Body of pancreas (tissue), 4 donors: ENCODE results near the gene DLG2. TPM values are rescaled to one million over a fixed set of nuclear protein-coding genes. Genes with fewer than 3 reads are reported as not detected.

Experiments
- ATAC-seq: fragments of 150-250 bp; one replicate; pipeline ENCODE4 v1.9.1; 2016
- DNase-seq, 4 donors: peaks; one replicate each; pipeline ENCODE4 v3.0.0-alpha.2; 2019
- H3K27ac ChIP-seq, 4 donors: fragments of 200-600 bp; sonication (generic); 1 replicate in 3 of 4; 2 replicates in 1 of 4; pipeline versions ENCODE4 v1.5.1 to v1.6.1; 2016 to 2019; ENCODE audit warnings: mild to moderate bottlenecking in 1 of 4, mixed read lengths in 1 of 4, moderate library complexity in 1 of 4
- H3K27me3 ChIP-seq, 2 donors: fragments of 200-600 bp; sonication (generic); one replicate each; pipeline ENCODE4 v1.6.0; 2016; ENCODE audit warnings: mild to moderate bottlenecking in 1 of 2
- H3K36me3 ChIP-seq, 2 donors: fragments of 200-600 bp; sonication (generic); replicated peaks in 1 of 2; 2 replicates each; pipeline ENCODE4 v1.5.1; 2016; ENCODE audit warnings: low read depth in 2 of 2; ENCODE audit not compliant: insufficient read depth in 1 of 2
- H3K4me1 ChIP-seq: fragments of 200-600 bp; sonication (generic); one replicate; pipeline ENCODE4 v1.6.0; 2016
- H3K4me3 ChIP-seq, 2 donors: fragments of 200-600 bp; sonication (generic); 1 replicate in 1 of 2; 2 replicates in 1 of 2; pipeline ENCODE4 v1.5.1; 2016 to 2019
- H3K9me3 ChIP-seq, 3 donors: fragments of 200-600 bp; sonication (generic); 1 replicate in 2 of 3; 2 replicates in 1 of 3; pipeline ENCODE4 v1.5.1; 2016
- CTCF ChIP-seq, 7 experiments: fragments of 450-650 bp in 4 of 7; fragments of 200-600 bp in 3 of 7; sonication (generic) in 3 of 7; IDR thresholded peaks; one replicate each; pipeline ENCODE4 v1.5.1; 2016 to 2019; ENCODE audit warnings: antibody characterized with exemption in 7 of 7
- POLR2A ChIP-seq, 3 donors: fragments of 450-650 bp; IDR thresholded peaks; one replicate each; pipeline ENCODE4 v1.6.1; 2016; ENCODE audit warnings: antibody characterized with exemption in 3 of 3, mild to moderate bottlenecking in 2 of 3
- WGBS, 2 donors: methylation state at CpG; one replicate each; pipeline ENCODE4 v1.1.5; 2017; 5-methylcytosine and 5-hydroxymethylcytosine counted together
- intact Hi-C: fragments of 100-400 bp; cut with DNase I; formaldehyde crosslinking; loops from one replicate; pipeline ENCODE4 v1.15.1; 2023
- total RNA-seq, 2 donors: library from RNA; depleted of rRNA; stranded (reverse); fragments of >200 nt; gene quantifications; one replicate each; pipeline ENCODE4 v1.1.0, GENCODE V29; 2016

Gene DLG2
- total RNA-seq, 2 donors from 2014 or later: 6.0 to 13.2 TPM

- intact Hi-C loops: no loop called here
- no peak overlapping the region for H3K4me3 ChIP-seq
- H3K27ac ChIP-seq: no peak overlapping the region
- H3K4me1 ChIP-seq: peaks cover 6% of the 10 kb centered on the region
- TF ChIP-seq CTCF (IDR thresholded peaks at IDR 0.05): no peak
- no peak for TF ChIP-seq POLR2A (IDR thresholded peaks at IDR 0.05)
- H3K9me3 ChIP-seq: no peaks in the 10 kb centered on the region
- H3K27me3 ChIP-seq: no peaks in the 10 kb centered on the region
- ATAC-seq (no peak), DNase-seq (no peak)
- WGBS, 2 donors: 38 to 59% methylated on average over 1 of the region's 1 CpG
- no peaks in the 10 kb centered on the region for H3K36me3 ChIP-seq
Measured at GRCh38 chr11:83835423-83835822, 1791.7 kb downstream of the DLG2 start.

DNA sequence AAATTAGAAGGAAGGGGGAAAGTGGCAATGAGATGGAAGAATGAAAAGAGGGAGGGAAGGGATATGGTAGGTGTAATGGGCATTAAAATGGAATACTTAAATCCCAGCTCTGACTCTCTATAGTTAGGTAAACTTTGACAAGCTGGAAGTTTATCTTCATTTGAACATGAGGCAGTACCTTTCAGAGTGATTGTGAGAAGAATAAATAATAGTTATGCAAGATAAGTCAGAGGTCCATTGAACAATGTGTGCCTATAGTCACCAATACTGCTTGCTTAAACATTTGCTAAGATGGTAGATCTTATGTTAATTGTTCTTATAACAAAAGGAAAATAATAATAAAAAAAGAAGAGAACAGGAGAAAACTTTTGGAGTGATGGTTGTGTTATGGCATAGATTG, 1795.2 kb downstream of the DLG2 start:
- TF ChIP-seq CTCF (IDR thresholded peaks at IDR 0.05): no peak
- no peak for TF ChIP-seq POLR2A (IDR thresholded peaks at IDR 0.05)
- no peaks in the 10 kb centered on the region for H3K36me3 ChIP-seq
- peaks cover 2% of the 10 kb centered on the region for H3K4me1 ChIP-seq
- no peaks in the 10 kb centered on the region for H3K27me3 ChIP-seq
- intact Hi-C loops: no loop called here
- no peak for ATAC-seq
- DNase-seq: no peak
- no peak overlapping the region for H3K27ac ChIP-seq
- no peak overlapping the region for H3K4me3 ChIP-seq
- no peaks in the 10 kb centered on the region for H3K9me3 ChIP-seq

- no peaks in the 10 kb centered on the region for H3K4me1 ChIP-seq
- no peaks in the 10 kb centered on the region for H3K36me3 ChIP-seq
- peak; percentile 59 for ATAC-seq
- intact Hi-C loops: no loop called here
- H3K27me3 ChIP-seq: no peaks in the 10 kb centered on the region
- TF ChIP-seq POLR2A (IDR thresholded peaks at IDR 0.05): no peak
- TF ChIP-seq CTCF (IDR thresholded peaks at IDR 0.05): peak; percentile 10 to 56 (median 50)
- 49 to 58% methylated on average over 5 of the region's 5 CpGs for WGBS, 2 donors
- H3K4me3 ChIP-seq: no peak overlapping the region
- no peaks in the 10 kb centered on the region for H3K9me3 ChIP-seq
- H3K27ac ChIP-seq: no peak overlapping the region
- no peak for DNase-seq
Measured at GRCh38 chr11:83827940-83828554, 1799.1 kb downstream of the DLG2 start.

GRCh38 chr11:83827520-83827919, 1799.6 kb downstream of the DLG2 start:
- DNase-seq: no peak
- H3K27me3 ChIP-seq: no peaks in the 10 kb centered on the region
- no peaks in the 10 kb centered on the region for H3K9me3 ChIP-seq
- H3K4me3 ChIP-seq: no peak overlapping the region
- no peak overlapping the region for H3K27ac ChIP-seq
- ATAC-seq: no peak
- no peaks in the 10 kb centered on the region for H3K4me1 ChIP-seq
- 54 to 57% methylated on average over 3 of the region's 3 CpGs for WGBS, 2 donors
- H3K36me3 ChIP-seq: no peaks in the 10 kb centered on the region
- TF ChIP-seq CTCF (IDR thresholded peaks at IDR 0.05) (no peak), POLR2A (IDR thresholded peaks at IDR 0.05) (no peak)
- intact Hi-C loops: no loop called here

GRCh38 chr11:83826078-83826477, 1801.1 kb downstream of the DLG2 start:
- no peaks in the 10 kb centered on the region for H3K36me3 ChIP-seq
- no peaks in the 10 kb centered on the region for H3K9me3 ChIP-seq
- no peak overlapping the region for H3K27ac ChIP-seq
- ATAC-seq (no peak), DNase-seq (no peak)
- intact Hi-C loops: no loop called here
- no peak for TF ChIP-seq POLR2A (IDR thresholded peaks at IDR 0.05)
- TF ChIP-seq CTCF (IDR thresholded peaks at IDR 0.05): no peak
- no peak overlapping the region for H3K4me3 ChIP-seq
- H3K4me1 ChIP-seq: no peaks in the 10 kb centered on the region
- H3K27me3 ChIP-seq: no peaks in the 10 kb centered on the region
